ENCODE data around the gene ING5.
A peak's percentile ranks its signal among the peaks of the same experiment; 100 is the strongest.

Gene ING5

DNA sequence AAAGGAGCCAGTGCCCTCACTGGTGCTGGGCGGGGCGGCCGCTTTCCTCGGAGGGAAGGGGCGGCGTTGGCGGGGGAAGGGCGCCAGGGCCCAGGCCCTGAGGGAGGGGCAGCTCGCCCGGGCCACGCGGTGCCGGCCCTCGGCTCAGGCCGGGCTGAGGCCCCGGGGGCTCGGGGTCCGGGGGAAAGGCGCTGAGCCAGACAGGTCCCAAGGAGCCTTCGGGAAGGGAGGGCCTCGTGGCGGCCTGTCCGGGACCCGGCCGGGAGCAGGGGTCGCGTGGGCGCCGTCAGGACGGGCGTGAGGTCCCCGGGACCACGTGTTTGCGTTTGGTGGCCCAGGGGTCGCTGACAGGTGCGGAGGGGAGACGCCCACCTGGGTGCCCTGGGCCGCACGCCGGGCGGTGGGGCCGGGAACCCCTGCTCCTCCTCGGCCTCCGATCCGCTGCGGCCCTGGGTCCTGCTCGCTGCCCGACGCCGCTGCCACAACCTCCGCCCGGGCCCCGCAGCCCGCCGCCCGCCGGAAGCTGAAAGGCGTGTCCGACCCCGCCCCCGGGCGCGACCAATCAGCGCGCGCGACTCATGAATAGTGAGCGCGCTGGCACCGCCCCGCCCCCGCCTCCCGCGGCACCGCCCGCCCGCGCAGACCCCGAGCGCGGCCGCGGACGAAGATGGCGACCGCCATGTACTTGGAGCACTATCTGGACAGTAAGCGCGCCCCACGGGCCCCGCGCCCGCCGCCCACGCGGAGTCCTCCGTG lies at the start of gene ING5:
Gene ING5, plus strand, starts transcription at position 641 of the 756 bp plus-strand sequence. Its CDS starts 27 bp downstream, at position 668.
- H3K9ac ChIP-seq (ENCODE audit: low read length in 5 of 5) = peak within 1 kb of the TSS in 4 of 5 donors; percentile 70 to 82 (median 80)
- H3K27me3 ChIP-seq (ENCODE audit: control insufficient read depth in 5 of 5, insufficient read depth in 4 of 5, low read length in 5 of 5) = no peaks in the 10 kb centered on the region
- H3K4me1 ChIP-seq (ENCODE audit: control insufficient read depth in 5 of 5, insufficient read depth in 5 of 5, low read length in 5 of 5) = peaks cover 5 to 22% (median 15%) of the 10 kb centered on the region in 5 donors
- H3K4me3 ChIP-seq (ENCODE audit: low read depth in 1 of 5, low read length in 5 of 5) = peak within 1 kb of the TSS; percentile 53 to 85 (median 76)
- H3K9me3 ChIP-seq (ENCODE audit: control insufficient read depth in 5 of 5, low read length in 5 of 5) = peaks cover 0 to 1% (median 0%) of the 10 kb centered on the region in 5 donors
- peaks cover 0 to 15% (median 11%) of the 10 kb centered on the region in 5 donors for H3K36me3 ChIP-seq (ENCODE audit: control insufficient read depth in 5 of 5, insufficient read depth in 5 of 5, low read length in 5 of 5)
- peak within 1 kb of the TSS; percentile 67 for H3K27ac ChIP-seq (ENCODE audit: low read depth, low read length)

GRCh38 chr2:241652142-241652541 lies 49.7 kb upstream of the ING5 start:
- H3K9me3 ChIP-seq (ENCODE audit: control insufficient read depth in 5 of 5, low read length in 5 of 5) = no peaks in the 10 kb centered on the region
- no peak overlapping the region for H3K4me3 ChIP-seq (ENCODE audit: low read depth in 1 of 5, low read length in 5 of 5)
- peaks cover 0 to 56% (median 53%) of the 10 kb centered on the region in 5 donors for H3K36me3 ChIP-seq (ENCODE audit: control insufficient read depth in 5 of 5, insufficient read depth in 5 of 5, low read length in 5 of 5)
- H3K4me1 ChIP-seq (ENCODE audit: control insufficient read depth in 5 of 5, insufficient read depth in 5 of 5, low read length in 5 of 5) = peaks cover 0 to 5% (median 0%) of the 10 kb centered on the region in 5 donors
- no peak overlapping the region for H3K9ac ChIP-seq (ENCODE audit: low read length in 5 of 5)
- H3K27ac ChIP-seq (ENCODE audit: low read depth, low read length) = no peak overlapping the region
- H3K27me3 ChIP-seq (ENCODE audit: control insufficient read depth in 5 of 5, insufficient read depth in 4 of 5, low read length in 5 of 5) = no peaks in the 10 kb centered on the region

DNA sequence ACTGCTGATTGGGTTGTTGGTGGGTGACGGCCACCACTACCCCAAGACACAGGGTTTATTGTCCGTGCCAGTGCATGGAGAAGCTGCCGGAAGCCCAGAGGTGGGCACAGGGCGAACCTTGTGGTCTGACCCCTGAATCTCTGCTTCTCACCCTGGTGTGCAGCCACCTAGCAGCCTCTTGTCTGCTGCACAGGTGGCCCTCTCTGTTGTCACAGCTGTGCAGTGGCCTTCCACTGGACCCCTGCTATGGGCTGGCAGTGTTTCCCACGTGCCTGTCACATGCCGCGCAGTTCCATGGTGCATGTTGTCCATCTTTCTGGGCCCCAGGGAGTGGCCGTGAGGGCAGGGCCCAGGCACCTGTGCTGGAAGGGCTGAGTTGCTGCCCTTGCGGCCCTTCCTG lies 49.1 kb upstream of the ING5 start:
- Histone ChIP-seq H3K4me1 (ENCODE audit: control insufficient read depth in 5 of 5, insufficient read depth in 5 of 5, low read length in 5 of 5) (peaks cover 0 to 2% (median 0%) of the 10 kb centered on the region in 5 donors), H3K27me3 (ENCODE audit: control insufficient read depth in 5 of 5, insufficient read depth in 4 of 5, low read length in 5 of 5) (no peaks in the 10 kb centered on the region), H3K27ac (ENCODE audit: low read depth, low read length) (no peak overlapping the region), H3K36me3 (ENCODE audit: control insufficient read depth in 5 of 5, insufficient read depth in 5 of 5, low read length in 5 of 5) (peaks cover 0 to 60% (median 56%) of the 10 kb centered on the region in 5 donors), H3K4me3 (ENCODE audit: low read depth in 1 of 5, low read length in 5 of 5) (no peak overlapping the region), H3K9me3 (ENCODE audit: control insufficient read depth in 5 of 5, low read length in 5 of 5) (no peaks in the 10 kb centered on the region), H3K9ac (ENCODE audit: low read length in 5 of 5) (peak overlapping the region in 1 of 5 donors; percentile 39)

DNA sequence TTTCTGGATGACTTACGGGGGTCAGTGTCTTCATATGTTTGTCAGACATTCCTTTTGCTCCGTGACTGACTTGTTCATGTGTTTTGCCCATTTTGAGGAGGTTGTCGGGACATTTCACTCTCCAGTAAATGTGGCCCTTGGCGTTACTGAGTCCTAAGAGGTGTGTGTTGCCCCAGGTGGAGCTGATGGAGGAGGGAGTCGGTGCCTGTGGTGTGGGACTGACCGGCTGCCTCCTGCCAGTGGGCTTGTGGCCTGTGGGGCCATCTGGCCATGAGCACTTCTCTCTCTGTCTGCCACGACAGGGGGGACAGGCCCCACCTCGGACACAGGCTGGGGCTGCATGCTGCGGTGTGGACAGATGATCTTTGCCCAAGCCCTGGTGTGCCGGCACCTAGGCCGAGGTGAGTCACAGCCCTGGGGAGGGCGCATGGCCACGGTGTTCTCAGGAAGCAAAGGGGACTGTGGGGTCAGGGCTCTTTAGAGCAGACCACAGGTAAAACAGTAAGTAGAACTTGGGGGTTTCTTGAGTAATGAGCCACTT lies 48.6 kb upstream of the ING5 start:
- Histone ChIP-seq H3K4me1 (ENCODE audit: control insufficient read depth in 5 of 5, insufficient read depth in 5 of 5, low read length in 5 of 5) (peaks cover 0 to 2% (median 0%) of the 10 kb centered on the region in 5 donors), H3K36me3 (ENCODE audit: control insufficient read depth in 5 of 5, insufficient read depth in 5 of 5, low read length in 5 of 5) (peaks cover 0 to 65% (median 59%) of the 10 kb centered on the region in 5 donors), H3K9me3 (ENCODE audit: control insufficient read depth in 5 of 5, low read length in 5 of 5) (no peaks in the 10 kb centered on the region), H3K27ac (ENCODE audit: low read depth, low read length) (no peak overlapping the region), H3K9ac (ENCODE audit: low read length in 5 of 5) (no peak overlapping the region), H3K27me3 (ENCODE audit: control insufficient read depth in 5 of 5, insufficient read depth in 4 of 5, low read length in 5 of 5) (no peaks in the 10 kb centered on the region), H3K4me3 (ENCODE audit: low read depth in 1 of 5, low read length in 5 of 5) (no peak overlapping the region)

GRCh38 chr2:241654551-241654950 lies 47.3 kb upstream of the ING5 start:
- Histone ChIP-seq H3K9ac (ENCODE audit: low read length in 5 of 5) (no peak overlapping the region), H3K9me3 (ENCODE audit: control insufficient read depth in 5 of 5, low read length in 5 of 5) (no peaks in the 10 kb centered on the region), H3K4me3 (ENCODE audit: low read depth in 1 of 5, low read length in 5 of 5) (no peak overlapping the region), H3K27me3 (ENCODE audit: control insufficient read depth in 5 of 5, insufficient read depth in 4 of 5, low read length in 5 of 5) (no peaks in the 10 kb centered on the region), H3K4me1 (ENCODE audit: control insufficient read depth in 5 of 5, insufficient read depth in 5 of 5, low read length in 5 of 5) (peaks cover 0 to 3% (median 0%) of the 10 kb centered on the region in 5 donors), H3K36me3 (ENCODE audit: control insufficient read depth in 5 of 5, insufficient read depth in 5 of 5, low read length in 5 of 5) (peaks cover 0 to 78% (median 70%) of the 10 kb centered on the region in 5 donors), H3K27ac (ENCODE audit: low read depth, low read length) (no peak overlapping the region)

- no peaks in the 10 kb centered on the region for H3K27me3 ChIP-seq (ENCODE audit: control insufficient read depth in 5 of 5, insufficient read depth in 4 of 5, low read length in 5 of 5)
- no peak overlapping the region for H3K27ac ChIP-seq (ENCODE audit: low read depth, low read length)
- no peak overlapping the region for H3K9ac ChIP-seq (ENCODE audit: low read length in 5 of 5)
- H3K4me1 ChIP-seq (ENCODE audit: control insufficient read depth in 5 of 5, insufficient read depth in 5 of 5, low read length in 5 of 5) = peaks cover 0 to 3% (median 0%) of the 10 kb centered on the region in 5 donors
- no peaks in the 10 kb centered on the region for H3K9me3 ChIP-seq (ENCODE audit: control insufficient read depth in 5 of 5, low read length in 5 of 5)
- H3K4me3 ChIP-seq (ENCODE audit: low read depth in 1 of 5, low read length in 5 of 5) = no peak overlapping the region
- peaks cover 0 to 89% (median 76%) of the 10 kb centered on the region in 5 donors for H3K36me3 ChIP-seq (ENCODE audit: control insufficient read depth in 5 of 5, insufficient read depth in 5 of 5, low read length in 5 of 5)
These were observed 46.2 kb upstream of the ING5 start for GRCh38 chr2:241655516-241656189.

DNA sequence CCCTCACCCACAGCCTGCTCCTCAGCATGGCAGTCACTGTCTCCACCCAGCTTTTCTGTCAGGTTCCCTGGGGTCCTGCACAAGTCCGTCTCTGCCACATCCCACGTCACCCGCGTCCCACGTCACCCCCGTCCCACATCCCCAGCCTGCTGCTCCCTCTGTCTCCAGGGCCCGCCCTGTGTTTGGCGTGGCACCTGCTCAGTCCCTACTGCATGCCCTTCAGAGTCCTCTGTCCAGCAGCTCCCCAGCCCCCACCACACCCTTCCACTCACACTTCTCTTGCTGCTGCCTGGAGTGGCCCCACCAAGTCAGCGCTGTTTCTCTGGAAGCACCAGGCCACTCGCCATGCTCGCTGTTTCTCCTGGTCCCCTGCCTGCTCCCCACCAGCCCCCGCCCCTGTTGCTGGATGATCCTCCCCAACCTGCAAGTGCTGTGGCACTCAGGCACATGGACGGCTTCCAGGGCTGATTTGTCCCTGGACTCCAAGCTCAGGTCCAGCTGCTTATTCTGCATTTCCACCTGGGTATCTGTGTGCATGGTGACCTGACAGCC lies 45.6 kb upstream of the ING5 start:
- H3K4me1 ChIP-seq (ENCODE audit: control insufficient read depth in 5 of 5, insufficient read depth in 5 of 5, low read length in 5 of 5) = peaks cover 0 to 3% (median 0%) of the 10 kb centered on the region in 5 donors
- no peak overlapping the region for H3K4me3 ChIP-seq (ENCODE audit: low read depth in 1 of 5, low read length in 5 of 5)
- H3K9ac ChIP-seq (ENCODE audit: low read length in 5 of 5) = no peak overlapping the region
- no peaks in the 10 kb centered on the region for H3K27me3 ChIP-seq (ENCODE audit: control insufficient read depth in 5 of 5, insufficient read depth in 4 of 5, low read length in 5 of 5)
- H3K36me3 ChIP-seq (ENCODE audit: control insufficient read depth in 5 of 5, insufficient read depth in 5 of 5, low read length in 5 of 5) = peaks cover 0 to 90% (median 81%) of the 10 kb centered on the region in 5 donors
- H3K9me3 ChIP-seq (ENCODE audit: control insufficient read depth in 5 of 5, low read length in 5 of 5) = no peaks in the 10 kb centered on the region
- no peak overlapping the region for H3K27ac ChIP-seq (ENCODE audit: low read depth, low read length)

- no peaks in the 10 kb centered on the region for H3K27me3 ChIP-seq (ENCODE audit: control insufficient read depth in 5 of 5, insufficient read depth in 4 of 5, low read length in 5 of 5)
- peaks cover 2 to 88% (median 75%) of the 10 kb centered on the region in 5 donors for H3K36me3 ChIP-seq (ENCODE audit: control insufficient read depth in 5 of 5, insufficient read depth in 5 of 5, low read length in 5 of 5)
- H3K27ac ChIP-seq (ENCODE audit: low read depth, low read length) = no peak overlapping the region
- H3K9me3 ChIP-seq (ENCODE audit: control insufficient read depth in 5 of 5, low read length in 5 of 5) = no peaks in the 10 kb centered on the region
- peaks cover 0 to 3% (median 0%) of the 10 kb centered on the region in 5 donors for H3K4me1 ChIP-seq (ENCODE audit: control insufficient read depth in 5 of 5, insufficient read depth in 5 of 5, low read length in 5 of 5)
- H3K9ac ChIP-seq (ENCODE audit: low read length in 5 of 5) = no peak overlapping the region
- H3K4me3 ChIP-seq (ENCODE audit: low read depth in 1 of 5, low read length in 5 of 5) = no peak overlapping the region
These were observed 44.0 kb upstream of the ING5 start for GRCh38 chr2:241657786-241658254.

DNA sequence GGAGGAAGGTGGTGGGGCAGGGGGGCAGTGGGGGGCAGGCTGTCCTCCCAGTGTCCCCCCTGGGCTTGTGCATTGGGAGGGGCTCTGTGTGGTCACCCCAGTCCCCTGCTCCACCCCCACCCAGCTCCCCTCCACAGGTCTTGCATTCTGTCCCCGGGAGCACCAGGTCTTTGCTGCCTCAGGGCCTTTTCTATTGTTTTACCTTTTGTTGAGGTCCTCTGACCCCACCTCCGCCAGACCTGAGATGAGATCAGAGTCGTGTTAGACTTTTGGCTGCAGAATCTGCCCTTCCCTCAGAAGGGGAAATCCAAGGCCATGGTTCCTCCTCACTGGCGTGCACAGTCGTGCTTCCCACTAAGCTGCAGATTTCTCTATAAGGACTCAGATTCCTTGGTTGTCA lies 43.5 kb upstream of the ING5 start:
- Histone ChIP-seq H3K27me3 (ENCODE audit: control insufficient read depth in 5 of 5, insufficient read depth in 4 of 5, low read length in 5 of 5) (no peaks in the 10 kb centered on the region), H3K4me1 (ENCODE audit: control insufficient read depth in 5 of 5, insufficient read depth in 5 of 5, low read length in 5 of 5) (peaks cover 0 to 3% (median 0%) of the 10 kb centered on the region in 5 donors), H3K9me3 (ENCODE audit: control insufficient read depth in 5 of 5, low read length in 5 of 5) (no peaks in the 10 kb centered on the region), H3K4me3 (ENCODE audit: low read depth in 1 of 5, low read length in 5 of 5) (no peak overlapping the region), H3K27ac (ENCODE audit: low read depth, low read length) (no peak overlapping the region), H3K9ac (ENCODE audit: low read length in 5 of 5) (no peak overlapping the region), H3K36me3 (ENCODE audit: control insufficient read depth in 5 of 5, insufficient read depth in 5 of 5, low read length in 5 of 5) (peaks cover 2 to 83% (median 70%) of the 10 kb centered on the region in 5 donors)

All from subcutaneous abdominal adipose tissue (tissue), 5 donors.